Endothelial cell of umbilical vein (primary cell): ENCODE data around the gene DUSP16. TPM values are rescaled to one million over a fixed set of nuclear protein-coding genes. Genes with fewer than 3 reads are reported as not detected.

Experiments
- BruUV-seq: library from RNA; stranded (reverse); fragments of 400-500 nt; replicated peaks from 2 replicates; lab custom pipeline; 2021; lab: Mats Ljungman, UMichigan
- CTCF ChIA-PET: fragments of 300-600, 350-600 bp; sonication (Branson Sonifier 250); formaldehyde crosslinking; loops from one replicate; lab custom pipeline; 2021; ENCODE audit warnings: antibody characterized with exemption, inconsistent platforms; lab: Charles Lee
- POLR2A ChIA-PET: fragments of 300-600, 350-600 bp; sonication (Branson Sonifier 250); formaldehyde crosslinking; loops from one replicate; lab custom pipeline; 2021; ENCODE audit warnings: antibody characterized with exemption, inconsistent platforms; lab: Charles Lee
- DNase-seq: peaks from one replicate; pipeline ENCODE4 v3.0.0-alpha.2; 2011; ENCODE audit warnings: low read depth, low spot score
- FAIRE-seq: peaks from 2 replicates; lab custom pipeline; 2011; peaks lifted over from hg19 to GRCh38; lab: Jason Lieb, UNC
- H2AFZ ChIP-seq: 2 replicates; pipeline ENCODE4 v1.6.0; 2012; ENCODE audit warnings: low read depth, low read length, control low read depth, inconsistent platforms
- H3K27ac ChIP-seq: 2 replicates; pipeline ENCODE4 v1.5.1; 2011; ENCODE audit warnings: low read depth, mild to moderate bottlenecking, control low read depth, low read length, moderate library complexity; ENCODE audit not compliant: insufficient read depth
- H3K27me3 ChIP-seq, 2 experiments: 2 replicates each; pipeline versions ENCODE4 v1.6.0 to v1.6.1; 2011; ENCODE audit warnings: low read length in 2 of 2, mixed read lengths in 1 of 2; ENCODE audit not compliant: control insufficient read depth in 2 of 2, insufficient read depth in 2 of 2
- H3K36me3 ChIP-seq, 2 experiments: 2 replicates in 1 of 2; 3 replicates in 1 of 2; pipeline ENCODE4 v1.5.1; 2011; ENCODE audit warnings: low read length in 2 of 2, mild to moderate bottlenecking in 1 of 2, moderate library complexity in 1 of 2; ENCODE audit not compliant: control insufficient read depth in 2 of 2, insufficient read depth in 2 of 2; ENCODE audit errors: extremely low read depth in 1 of 2
- H3K4me1 ChIP-seq: 3 replicates; pipeline ENCODE4 v1.5.1; 2011; ENCODE audit warnings: mild to moderate bottlenecking, low read length; ENCODE audit not compliant: control insufficient read depth, insufficient read depth; ENCODE audit errors: extremely low read depth
- H3K4me2 ChIP-seq: 2 replicates; pipeline ENCODE4 v1.6.1; 2011; ENCODE audit warnings: low read length, control low read depth, mixed read lengths; ENCODE audit not compliant: insufficient read depth
- H3K4me3 ChIP-seq, 3 experiments: fragments of 200-600 bp in 1 of 3; sonication (generic), shearing (Covaris generic) in 1 of 3; replicated peaks in 1 of 3; 2 replicates each; pipeline ENCODE4 v1.5.1; 2011 to 2016; ENCODE audit warnings: control low read depth in 3 of 3, low read length in 3 of 3, mild to moderate bottlenecking in 2 of 3, inconsistent platforms in 1 of 3, low read depth in 1 of 3, moderate library complexity in 1 of 3; ENCODE audit not compliant: insufficient read depth in 1 of 3
- H3K79me2 ChIP-seq: 2 replicates; pipeline ENCODE4 v1.6.0; 2012; ENCODE audit warnings: low read length, inconsistent platforms; ENCODE audit not compliant: control insufficient read depth, insufficient read depth
- H3K9ac ChIP-seq: replicated peaks from 2 replicates; pipeline ENCODE3; 2011; ENCODE audit warnings: low read length, control low read depth; ENCODE audit not compliant: insufficient read depth; ENCODE audit errors: extremely low read depth
- H3K9me1 ChIP-seq: replicated peaks from 3 replicates; pipeline ENCODE4 v1.6.0; 2011; ENCODE audit warnings: mild to moderate bottlenecking, low read length; ENCODE audit not compliant: control insufficient read depth, insufficient read depth; ENCODE audit errors: extremely low read depth
- H3K9me3 ChIP-seq: replicated peaks from 2 replicates; pipeline ENCODE4 v1.5.1; 2012; ENCODE audit warnings: low read length, inconsistent platforms; ENCODE audit not compliant: control insufficient read depth, insufficient read depth
- H4K20me1 ChIP-seq: replicated peaks from 2 replicates; pipeline ENCODE3; 2011; ENCODE audit warnings: mild to moderate bottlenecking, low read length; ENCODE audit not compliant: control insufficient read depth, insufficient read depth; ENCODE audit errors: extremely low read depth
- CTCF ChIP-seq, 2 donors: IDR thresholded peaks; 1 replicate in 1 of 2; 2 replicates in 1 of 2; pipeline ENCODE4 v1.5.1; 2011; ENCODE audit warnings: low read length in 2 of 2, mild to moderate bottlenecking in 2 of 2, moderate library complexity in 2 of 2, control low read depth in 1 of 2, inconsistent platforms in 1 of 2, low read depth in 1 of 2; ENCODE audit not compliant: insufficient read depth in 1 of 2; ENCODE audit errors: extremely low read depth in 1 of 2
- EZH2 ChIP-seq: IDR thresholded peaks from 2 replicates; pipeline ENCODE4 v1.6.1; 2012; ENCODE audit warnings: borderline replicate concordance, low read depth, mild to moderate bottlenecking, moderate library complexity, low read length, inconsistent platforms; ENCODE audit not compliant: severe bottlenecking
- FOS ChIP-seq: IDR thresholded peaks from 2 replicates; pipeline ENCODE4 v1.6.1; 2011; ENCODE audit warnings: mild to moderate bottlenecking, low read length, moderate library complexity, borderline replicate concordance; ENCODE audit not compliant: insufficient read depth
- GATA2 ChIP-seq: IDR thresholded peaks from 2 replicates; pipeline ENCODE4 v1.7.0; 2011; ENCODE audit warnings: low read depth, mild to moderate bottlenecking, moderate library complexity, mixed read lengths, low read length; ENCODE audit not compliant: insufficient read length, insufficient read depth
- JUN ChIP-seq: IDR thresholded peaks from 2 replicates; pipeline ENCODE4 v1.6.1; 2011; ENCODE audit warnings: borderline replicate concordance, low read depth; ENCODE audit not compliant: insufficient read length, insufficient read depth
- MAX ChIP-seq: IDR thresholded peaks from 2 replicates; pipeline ENCODE4 v1.6.1; 2011; ENCODE audit not compliant: insufficient read depth, insufficient read length
- MYC ChIP-seq: IDR thresholded peaks from one replicate; pipeline ENCODE4 v1.6.1; 2011; ENCODE audit warnings: mild to moderate bottlenecking, low read depth, low read length
- POLR2A ChIP-seq: IDR thresholded peaks from 2 replicates; pipeline ENCODE4 v1.6.1; 2012; ENCODE audit warnings: low read depth, mild to moderate bottlenecking, control low read depth, low read length
- POLR2AphosphoS5 ChIP-seq: IDR thresholded peaks from 2 replicates; pipeline ENCODE4 v1.6.1; 2012; ENCODE audit warnings: low read depth, mild to moderate bottlenecking, control low read depth, low read length, moderate library complexity; ENCODE audit not compliant: insufficient read depth
- dilution Hi-C: fragments of 300-500 bp; cut with MboI; formaldehyde crosslinking; loops from one replicate; pipeline ENCODE4 v1.15.0; 2019; ENCODE audit warnings: low sequenced_read_pairs; ENCODE audit not compliant: extremely low pct_ligation_motif_present
- intact Hi-C: fragments of 100-400 bp; cut with micrococcal nuclease; formaldehyde crosslinking; loops from one replicate; pipeline ENCODE4 v1.10.0; 2022
- polyA plus RNA-seq, 4 experiments: library from polyadenylated mRNA; depleted of rRNA in 3 of 4; stranded (reverse) in 3 of 4; unstranded in 1 of 4; fragments of >200 nt; gene quantifications; 2 replicates each; pipeline versions ENCODE4 v1.2.1 to v1.2.3, GENCODE V29; 2011 to 2012; ENCODE audit warnings: missing spikeins in 1 of 4
- total RNA-seq: library from RNA; stranded (reverse); gene quantifications from 2 replicates; pipeline ENCODE4 v1.2.3, GENCODE V29; 2021

The DUSP16 gene
- total and polyA plus RNA-seq, 2 donors (not counting 3 experiments of a cell fraction or from before 2014, with no cell fraction given), result 7.4 to 19.5 TPM

GRCh38 chr12:12507121-12507520, 55.5 kb downstream of the DUSP16 start:
- FAIRE-seq, result no peak
- Histone ChIP-seq H3K4me1 (peaks cover 16% of the 10 kb centered on the region), H2AFZ (no peak overlapping the region), H3K4me2 (no peak overlapping the region), H3K27ac (no peak overlapping the region), H3K9me3 (no peaks in the 10 kb centered on the region), H3K36me3 (no peaks in the 10 kb centered on the region), H3K4me3 (no peak overlapping the region), H3K79me2 (peaks cover 11% of the 10 kb centered on the region), H3K9me1 (no peaks in the 10 kb centered on the region), H3K9ac (no peak overlapping the region), H4K20me1 (no peaks in the 10 kb centered on the region), H3K27me3 (no peaks in the 10 kb centered on the region)
- CTCF ChIA-PET, result no interaction called here
- no TSS peak for BruUV-seq
- TF ChIP-seq POLR2A (no peak), FOS (no peak), GATA2 (no peak), POLR2AphosphoS5 (no peak), MYC (no peak), CTCF (IDR thresholded peaks at IDR 0.05; ENCODE audit: extremely low read depth in 1 of 2, insufficient read depth in 1 of 2, low read depth in 1 of 2, low read length in 2 of 2) (no peak), EZH2 (no peak), JUN (no peak), MAX (no peak)
- DNase-seq, result no peak
- dilution Hi-C loops, result no loop called here
- POLR2A ChIA-PET, result no interaction called here
- intact Hi-C loops, result no loop called here
